K562 (cell line): Measurements from ENCODE around the gene BCAR3. TPM values are rescaled to one million over a fixed set of nuclear protein-coding genes. Genes with fewer than 3 reads are reported as not detected.

Experiments
- ATAC-seq: fragments of 200-7000 bp; cut with Tn5 transposase; 3 replicates; pipeline ENCODE4 v1.9.1; 2020; ENCODE audit warnings: moderate library complexity
- BruUV-seq: library from RNA; stranded (reverse); fragments of 400-500 nt; replicated peaks from 2 replicates; lab custom pipeline; 2021; lab: Mats Ljungman, UMichigan
- CTCF ChIA-PET: fragments of 300-600 bp; formaldehyde crosslinking; extraction: SDS; loops from one replicate; lab custom pipeline; 2021; ENCODE audit warnings: low intra/inter-chr PET ratio; lab: Yijun Ruan, JAX
- POLR2A ChIA-PET: fragments of 300-600, 350-650 bp; sonication (Branson Sonifier 250); formaldehyde crosslinking; extraction: SDS; loops from one replicate; lab custom pipeline; 2021; ENCODE audit warnings: antibody characterized with exemption, inconsistent platforms; lab: Yijun Ruan, JAX
- DNase-seq, 4 experiments: peaks; one replicate each; pipeline versions ENCODE4 v3.0.0 to v3.0.0-alpha.2; 2011 to 2018; ENCODE audit warnings: low spot score in 3 of 4, mixed read lengths in 3 of 4; ENCODE audit errors: extremely low read depth in 1 of 4
- FAIRE-seq: peaks from 2 replicates; lab custom pipeline; 2011; peaks lifted over from hg19 to GRCh38; lab: Jason Lieb, UNC
- H2AFZ ChIP-seq: 2 replicates; pipeline ENCODE4 v1.6.0; 2011; ENCODE audit warnings: low read depth, low read length, control low read depth, inconsistent platforms
- H3K27ac ChIP-seq: fragments of 200-600 bp; 3 replicates; pipeline ENCODE4 v1.8.0; 2011; ENCODE audit warnings: low read depth, mild to moderate bottlenecking, control low read depth, inconsistent platforms, low read length, moderate library complexity, mixed read lengths; ENCODE audit errors: extremely low read depth
- H3K27me3 ChIP-seq, 2 experiments: fragments of 300-600 bp in 1 of 2; 2 replicates in 1 of 2; 3 replicates in 1 of 2; pipeline versions ENCODE4 v1.6.0 to v1.8.0; 2011; ENCODE audit warnings: inconsistent platforms in 2 of 2, low read length in 2 of 2, mild to moderate bottlenecking in 1 of 2, mixed read lengths in 1 of 2, moderate library complexity in 1 of 2; ENCODE audit not compliant: control insufficient read depth in 2 of 2, insufficient read depth in 2 of 2
- H3K36me3 ChIP-seq: fragments of 300-600 bp; 3 replicates; pipeline ENCODE4 v1.8.0; 2011; ENCODE audit warnings: mild to moderate bottlenecking, low read length, inconsistent platforms; ENCODE audit not compliant: control insufficient read depth, insufficient read depth
- H3K4me1 ChIP-seq, 2 experiments: fragments of 200-600 bp in 1 of 2; replicated peaks in 1 of 2; 2 replicates in 1 of 2; 3 replicates in 1 of 2; pipeline versions ENCODE4 v1.5.1 to v1.8.0; 2011; ENCODE audit warnings: inconsistent platforms in 2 of 2, low read length in 2 of 2, mild to moderate bottlenecking in 1 of 2, mixed read lengths in 1 of 2, moderate library complexity in 1 of 2; ENCODE audit not compliant: control insufficient read depth in 2 of 2, insufficient read depth in 2 of 2
- H3K4me2 ChIP-seq: 2 replicates; pipeline ENCODE4 v1.6.1; 2011; ENCODE audit warnings: low read length, control low read depth, inconsistent platforms, mixed read lengths; ENCODE audit not compliant: insufficient read depth
- H3K4me3 ChIP-seq: fragments of 200-600 bp; sonication (generic), shearing (Covaris generic); 2 replicates; pipeline ENCODE4 v1.5.1; 2016; ENCODE audit warnings: control low read depth, inconsistent platforms
- H3K79me2 ChIP-seq: fragments of 200-600 bp; 3 replicates; pipeline ENCODE4 v1.8.0; 2011; ENCODE audit warnings: low read length, inconsistent platforms; ENCODE audit not compliant: control insufficient read depth, insufficient read depth
- H3K9ac ChIP-seq, 2 experiments: 2 replicates each; pipeline versions ENCODE4 v1.6.0 to v1.6.1; 2011; ENCODE audit warnings: low read depth in 2 of 2, low read length in 2 of 2, control low read depth in 1 of 2, inconsistent platforms in 1 of 2, mild to moderate bottlenecking in 1 of 2, mixed read lengths in 1 of 2; ENCODE audit not compliant: insufficient read depth in 1 of 2
- H3K9me1 ChIP-seq: one replicate; pipeline ENCODE4 v1.6.0; 2011; ENCODE audit warnings: inconsistent platforms, mild to moderate bottlenecking, low read length, moderate library complexity; ENCODE audit not compliant: control insufficient read depth, insufficient read depth
- H3K9me3 ChIP-seq: replicated peaks from 2 replicates; pipeline ENCODE4 v1.5.1; 2011; ENCODE audit warnings: low read depth, low read length, inconsistent platforms; ENCODE audit not compliant: control insufficient read depth, insufficient read depth
- H4K20me1 ChIP-seq: replicated peaks from 2 replicates; pipeline ENCODE4 v1.6.1; 2011; ENCODE audit warnings: low read length, inconsistent platforms, mixed read lengths; ENCODE audit not compliant: control insufficient read depth, insufficient read depth
- CREM ChIP-seq: IDR thresholded peaks from 2 replicates; pipeline ENCODE4 v1.6.1; 2014; ENCODE audit warnings: antibody characterized with exemption, low read depth
- ELF1 ChIP-seq: fragments of 200-800 bp; sonication (Bioruptor generic); IDR thresholded peaks from 2 replicates; pipeline ENCODE4 v1.6.1; 2016; ENCODE audit warnings: missing genetic modification characterization, missing compliant biosample characterization
- ELK1 ChIP-seq: sonication (generic); formaldehyde crosslinking; IDR thresholded peaks from 2 replicates; pipeline ENCODE4 v1.8.1; 2022; ENCODE audit warnings: missing genetic modification reagents
- ETS2 ChIP-seq: IDR thresholded peaks from 2 replicates; pipeline ENCODE4 v1.6.1; 2016; ENCODE audit warnings: borderline replicate concordance, missing genetic modification characterization, mild to moderate bottlenecking, moderate library complexity, missing compliant biosample characterization; ENCODE audit not compliant: poor library complexity, severe bottlenecking
- HNRNPH1 ChIP-seq: fragments of 200-400 bp; formaldehyde crosslinking; optimal IDR thresholded peaks from 2 replicates; pipeline ENCODE3; 2017; ENCODE audit warnings: low read depth, mild to moderate bottlenecking, low read length, moderate library complexity
- MAX ChIP-seq: sonication (generic); formaldehyde crosslinking; IDR thresholded peaks from 2 replicates; pipeline ENCODE4 v1.9.0; 2022; ENCODE audit warnings: mild to moderate bottlenecking, missing genetic modification reagents
- PML ChIP-seq: IDR thresholded peaks from 2 replicates; pipeline ENCODE4 v1.6.1; 2012; ENCODE audit warnings: low read length, inconsistent platforms
- SOX6 ChIP-seq: fragments of 450-650 bp; IDR thresholded peaks from 2 replicates; pipeline ENCODE4 v1.6.1; 2014; ENCODE audit warnings: mild to moderate bottlenecking
- TEAD2 ChIP-seq: fragments of 450-650 bp; IDR thresholded peaks from 2 replicates; pipeline ENCODE4 v1.6.1; 2016; ENCODE audit warnings: missing genetic modification characterization, control low read depth, missing compliant biosample characterization
- TRIM25 ChIP-seq: fragments of 450-650 bp; IDR thresholded peaks from 2 replicates; pipeline ENCODE4 v1.7.0; 2016; ENCODE audit warnings: borderline replicate concordance
- ZFP36 ChIP-seq: fragments of 150-350 bp; IDR thresholded peaks from 2 replicates; pipeline ENCODE4 v1.6.1; 2018; ENCODE audit warnings: low read length, low read depth; ENCODE audit not compliant: partially characterized antibody
- WGBS: fragments of 100-300 bp; shearing (Covaris generic); methylation state at CpG from one replicate; pipeline ENCODE4 v1.1.6; 2016; ENCODE audit warnings: low coverage, mixed read lengths; ENCODE audit not compliant: insufficient coverage; ENCODE audit errors: missing lambda C conversion rate; 5-methylcytosine and 5-hydroxymethylcytosine counted together
- in situ Hi-C: fragments of 300-500 bp; cut with MboI; formaldehyde crosslinking; loops from 4 replicates; pipeline ENCODE4 v1.15.0; 2018; ENCODE audit warnings: inconsistent platforms, mixed read lengths
- intact Hi-C: fragments of 100-400 bp; cut with micrococcal nuclease; formaldehyde crosslinking; loops from 2 replicates; pipeline ENCODE4 v1.14.2; 2022
- polyA plus RNA-seq, 8 experiments: library from polyadenylated mRNA; depleted of rRNA in 4 of 8; stranded (reverse) in 5 of 8; unstranded in 3 of 8; fragments of >200 nt; fragmentation: Nextera tagmentation in 2 of 8; fragmentation: Illumina TruSeq in 1 of 8; extraction: Ambion mirVana in 2 of 8; extraction: Trizol in 1 of 8; gene quantifications; 2 replicates each; pipeline versions ENCODE4 v1.2.1 to v1.2.3, GENCODE V29; 2011 to 2014; ENCODE audit warnings: inconsistent platforms in 1 of 8, missing spikeins in 1 of 8
- total RNA-seq, 7 experiments: library from RNA; depleted of rRNA in 6 of 7; stranded (reverse); fragments of >200 nt in 6 of 7; fragmentation: Illumina TruSeq in 2 of 7; extraction: Trizol in 2 of 7; gene quantifications; 2 replicates each; pipeline versions ENCODE4 v1.2.1 to v1.2.3, GENCODE V29; 2011 to 2021; ENCODE audit warnings: low replicate concordance in 1 of 7
- TF ChIP-seq, protein P1 (sequence below): fragments of 450-650 bp; IDR thresholded peaks from 2 replicates; pipeline ENCODE4 v1.6.1; 2014; ENCODE audit warnings: low read depth, mild to moderate bottlenecking, moderate library complexity, borderline replicate concordance

The BCAR3 gene
- total and polyA plus RNA-seq, 9 of the 15 experiments (the other 6 are each of a cell fraction or from before 2014, with no cell fraction given) = 1.8 to 6.3 (median 3.8) TPM

DNA sequence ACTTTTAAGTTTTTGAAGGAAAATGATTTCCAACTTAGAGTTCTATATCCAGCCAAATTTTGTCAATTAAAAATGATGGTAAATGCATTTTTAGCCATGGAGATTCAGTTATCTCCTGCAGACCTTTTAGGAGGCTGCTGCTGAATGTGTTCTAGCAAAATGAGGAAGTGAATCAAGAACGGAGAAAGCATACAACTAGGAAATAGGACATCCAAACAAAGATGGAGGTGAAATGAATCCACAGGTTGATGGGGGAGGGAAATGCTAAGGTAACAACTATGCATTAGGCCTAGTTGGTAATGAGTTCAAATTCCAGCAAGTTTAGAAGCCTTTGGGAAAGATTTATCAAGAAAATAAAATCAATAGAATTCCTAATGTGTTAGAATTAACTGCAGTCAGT is 153.2 kb downstream of the BCAR3 start (continued):
- 0 out of 2 replicates have a peak, but pooled peaks have one; percentile 14 for TF ChIP-seq ELF1
- TF ChIP-seq, all 486 proteins: peak for 2

DNA sequence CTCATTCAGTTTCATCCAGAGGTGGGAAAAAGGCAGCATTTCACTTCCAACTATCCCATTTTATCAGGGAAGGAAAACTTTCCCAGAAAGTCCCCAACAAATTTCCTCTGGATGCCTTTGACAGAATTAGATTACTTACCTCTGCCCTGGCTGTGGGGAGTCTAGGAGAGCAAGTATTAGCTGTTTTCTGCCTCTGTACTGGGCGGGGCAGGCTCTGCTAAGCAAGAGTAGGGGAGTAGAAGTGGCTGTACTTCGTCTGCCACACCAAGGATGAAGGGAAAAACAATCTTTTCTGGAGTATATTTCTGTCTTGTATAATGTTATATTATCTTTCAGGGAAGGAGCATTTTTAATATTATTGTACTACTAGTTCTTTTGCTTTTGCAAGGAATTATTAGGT is 155.2 kb downstream of the BCAR3 start:
- BruUV-seq = no TSS peak
- WGBS = 25% methylated on average over 2 of the region's 2 CpGs
- in situ Hi-C loops = no loop called here
- no peak for DNase-seq
- ChIA-PET POLR2A (interaction anchor here (1.0 to 2.2 kb wide), 2 partner anchors 16 to 21 kb away, joined by 4 to 12 read pairs; no protein-coding TSS in a partner anchor), CTCF (no interaction called here)
- no peak for TF ChIP-seq MAX (CRISPR knock-in tag)
- TF ChIP-seq TRIM25 = no peak
- no peak for TF ChIP-seq ELK1 (CRISPR knock-in tag)
- TF ChIP-seq HNRNPH1 = no peak
- TF ChIP-seq, protein P1, sequence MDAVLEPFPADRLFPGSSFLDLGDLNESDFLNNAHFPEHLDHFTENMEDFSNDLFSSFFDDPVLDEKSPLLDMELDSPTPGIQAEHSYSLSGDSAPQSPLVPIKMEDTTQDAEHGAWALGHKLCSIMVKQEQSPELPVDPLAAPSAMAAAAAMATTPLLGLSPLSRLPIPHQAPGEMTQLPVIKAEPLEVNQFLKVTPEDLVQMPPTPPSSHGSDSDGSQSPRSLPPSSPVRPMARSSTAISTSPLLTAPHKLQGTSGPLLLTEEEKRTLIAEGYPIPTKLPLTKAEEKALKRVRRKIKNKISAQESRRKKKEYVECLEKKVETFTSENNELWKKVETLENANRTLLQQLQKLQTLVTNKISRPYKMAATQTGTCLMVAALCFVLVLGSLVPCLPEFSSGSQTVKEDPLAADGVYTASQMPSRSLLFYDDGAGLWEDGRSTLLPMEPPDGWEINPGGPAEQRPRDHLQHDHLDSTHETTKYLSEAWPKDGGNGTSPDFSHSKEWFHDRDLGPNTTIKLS = no peak
- TF ChIP-seq ZFP36 = no peak
- TF ChIP-seq SOX6 = no peak
- TF ChIP-seq PML = no peak
- no peak for TF ChIP-seq CREM
- TF ChIP-seq ETS2 (tag) = no peak
- TF ChIP-seq ELF1 = no peak
- no peak for TF ChIP-seq TEAD2 (tag)
- Histone ChIP-seq H3K27me3 (no peaks in the 10 kb centered on the region), H3K4me1 (no peaks in the 10 kb centered on the region), H3K4me3 (no peak overlapping the region), H3K27ac (no peak overlapping the region), H3K9me3 (no peaks in the 10 kb centered on the region), H2AFZ (no peak overlapping the region), H3K79me2 (no peaks in the 10 kb centered on the region), H3K36me3 (no peaks in the 10 kb centered on the region), H3K9me1 (no peaks in the 10 kb centered on the region), H3K9ac (no peak overlapping the region), H4K20me1 (no peaks in the 10 kb centered on the region), H3K4me2 (no peak overlapping the region)
- no peak for FAIRE-seq
- intact Hi-C loops = no loop called here
- ATAC-seq = peak; percentile 50; the same call in 1 of the 3 replicates
